A673 (cell line): Measurements from ENCODE around the gene CTNNA3. TPM values are rescaled to one million over a fixed set of nuclear protein-coding genes. Genes with fewer than 3 reads are reported as not detected.

ENCODE experiments used
- BruUV-seq: library from RNA; stranded (reverse); fragments of 400-500 nt; replicated peaks from 2 replicates; lab custom pipeline; 2021; lab: Mats Ljungman, UMichigan
- CTCF ChIA-PET: fragments of 300-600 bp; sonication (Branson Sonifier 250); formaldehyde crosslinking; loops from one replicate; lab custom pipeline; 2022; ENCODE audit warnings: antibody characterized with exemption; lab: Charles Lee
- POLR2A ChIA-PET: fragments of 300-600 bp; sonication (Branson Sonifier 250); formaldehyde crosslinking; loops from one replicate; lab custom pipeline; 2022; ENCODE audit warnings: antibody characterized with exemption; ENCODE audit not compliant: low non-redundant PET; lab: Charles Lee
- DNase-seq: peaks from one replicate; pipeline ENCODE4 v3.0.0-alpha.2; 2015; ENCODE audit warnings: low spot score
- H3K27ac ChIP-seq: fragments of 200-600 bp; sonication (generic); 2 replicates; pipeline ENCODE4 v1.5.1; 2016; ENCODE audit warnings: mixed run types, low read depth, mild to moderate bottlenecking, mixed read lengths, antibody characterized with exemption, low read length; ENCODE audit not compliant: poor library complexity, severe bottlenecking
- H3K27me3 ChIP-seq: fragments of 200-600 bp; sonication (generic); replicated peaks from 2 replicates; pipeline ENCODE4 v1.6.1; 2017; ENCODE audit warnings: mixed run types, low read depth, mild to moderate bottlenecking, mixed read lengths, antibody characterized with exemption, low read length; ENCODE audit not compliant: insufficient read depth, poor library complexity
- H3K36me3 ChIP-seq: fragments of 200-600 bp; sonication (generic); 2 replicates; pipeline ENCODE4 v1.6.1; 2016; ENCODE audit warnings: mixed run types, mild to moderate bottlenecking, mixed read lengths, antibody characterized with exemption, low read length; ENCODE audit not compliant: insufficient read depth, poor library complexity, severe bottlenecking
- H3K4me1 ChIP-seq: fragments of 200-600 bp; sonication (generic); 2 replicates; pipeline ENCODE4 v1.6.1; 2017; ENCODE audit warnings: mixed run types, mild to moderate bottlenecking, mixed read lengths, antibody characterized with exemption, low read length; ENCODE audit not compliant: insufficient read depth, poor library complexity, severe bottlenecking
- H3K4me3 ChIP-seq: fragments of 200-600 bp; sonication (generic); 2 replicates; pipeline ENCODE4 v1.5.1; 2016; ENCODE audit warnings: low read depth, mixed run types, mild to moderate bottlenecking, mixed read lengths, low read length; ENCODE audit not compliant: poor library complexity, severe bottlenecking
- H3K9me3 ChIP-seq: fragments of 200-600 bp; sonication (generic); 2 replicates; pipeline ENCODE4 v1.6.1; 2016; ENCODE audit warnings: mixed run types, low read depth, mild to moderate bottlenecking, mixed read lengths, antibody characterized with exemption, low read length; ENCODE audit not compliant: poor library complexity, severe bottlenecking
- CTCF ChIP-seq: fragments of 300-800, 200-600 bp; sonication (generic); conservative IDR thresholded peaks from 2 replicates; pipeline ENCODE4 v1.5.1; 2017; ENCODE audit warnings: low read depth, mild to moderate bottlenecking, antibody characterized with exemption, low read length, moderate library complexity, mixed read lengths
- EZH2 ChIP-seq: fragments of 200-600 bp; sonication (generic); IDR thresholded peaks from 2 replicates; pipeline ENCODE4 v1.6.1; 2017; ENCODE audit warnings: borderline replicate concordance, low read depth, mild to moderate bottlenecking, mixed read lengths, antibody characterized with exemption, low read length; ENCODE audit not compliant: poor library complexity, severe bottlenecking
- intact Hi-C: fragments of 100-400 bp; cut with micrococcal nuclease; formaldehyde crosslinking; loops from one replicate; pipeline ENCODE4 v1.10.0; 2022; ENCODE audit not compliant: unreplicated experiment
- total RNA-seq: library from RNA; stranded (reverse); gene quantifications from 2 replicates; pipeline ENCODE4 v1.2.3, GENCODE V29; 2021

CTNNA3 gene
- total RNA-seq, 1 experiment from 2014 or later: not detected

GRCh38 chr10:66098595-66099480, 1597.2 kb downstream of the CTNNA3 start:
- TF ChIP-seq CTCF (no peak), EZH2 (no peak)
- no TSS peak for BruUV-seq
- ChIA-PET POLR2A (no interaction called here), CTCF (no interaction called here)
- Histone ChIP-seq H3K9me3 (no peaks in the 10 kb centered on the region), H3K27me3 (no peaks in the 10 kb centered on the region), H3K4me3 (no peak overlapping the region), H3K27ac (no peak overlapping the region), H3K4me1 (no peaks in the 10 kb centered on the region), H3K36me3 (no peaks in the 10 kb centered on the region)
- intact Hi-C loops: no loop called here
- DNase-seq: no peak

GRCh38 chr10:66095610-66096009, 1600.4 kb downstream of the CTNNA3 start:
- BruUV-seq: no TSS peak
- Histone ChIP-seq H3K4me3 (no peak overlapping the region), H3K27me3 (no peaks in the 10 kb centered on the region), H3K9me3 (no peaks in the 10 kb centered on the region), H3K36me3 (no peaks in the 10 kb centered on the region), H3K27ac (no peak overlapping the region), H3K4me1 (no peaks in the 10 kb centered on the region)
- intact Hi-C loops: no loop called here
- no peak for TF ChIP-seq CTCF
- no peak for TF ChIP-seq EZH2
- ChIA-PET CTCF (no interaction called here), POLR2A (no interaction called here)
- DNase-seq: no peak

- ChIA-PET CTCF (no interaction called here), POLR2A (no interaction called here)
- TF ChIP-seq EZH2: no peak
- TF ChIP-seq CTCF: no peak
These were observed 1610.1 kb downstream of the CTNNA3 start for GRCh38 chr10:66085906-66086305.

More at GRCh38 chr10:66085906-66086305, 1610.1 kb downstream of the CTNNA3 start:
- DNase-seq: no peak
- BruUV-seq: no TSS peak
- Histone ChIP-seq H3K36me3 (no peaks in the 10 kb centered on the region), H3K9me3 (no peaks in the 10 kb centered on the region), H3K4me3 (no peak overlapping the region), H3K27ac (no peak overlapping the region), H3K27me3 (no peaks in the 10 kb centered on the region), H3K4me1 (no peaks in the 10 kb centered on the region)
- intact Hi-C loops: no loop called here
